IPS-15b (cell line): Measurements from ENCODE around the gene PCNX4.
A peak's percentile ranks its signal among the peaks of the same experiment; 100 is the strongest.
"Not testable (repeated sequence)": the region's sequence is repeated elsewhere in the genome, so short reads cannot be mapped to it uniquely, and the experiment has no call there.

ENCODE experiments used
- H3K27me3 ChIP-seq: one replicate; pipeline ENCODE4 v1.6.1; 2013; ENCODE audit warnings: low read length; ENCODE audit not compliant: control insufficient read depth, insufficient read depth
- H3K36me3 ChIP-seq: one replicate; pipeline ENCODE4 v1.6.1; 2013; ENCODE audit warnings: low read length; ENCODE audit not compliant: control insufficient read depth, insufficient read depth
- H3K4me1 ChIP-seq: one replicate; pipeline ENCODE4 v1.6.1; 2013; ENCODE audit warnings: mild to moderate bottlenecking, low read length; ENCODE audit not compliant: control insufficient read depth, insufficient read depth
- H3K4me3 ChIP-seq: one replicate; pipeline ENCODE4 v1.5.1; 2013; ENCODE audit warnings: low read depth, low read length
- H3K9ac ChIP-seq: one replicate; pipeline ENCODE4 v1.6.1; 2013; ENCODE audit warnings: low read depth, mild to moderate bottlenecking, low read length
- H3K9me3 ChIP-seq: one replicate; pipeline ENCODE4 v1.6.1; 2013; ENCODE audit warnings: mild to moderate bottlenecking, low read length; ENCODE audit not compliant: control insufficient read depth, insufficient read depth

PCNX4 gene

GRCh38 chr14:60090864-60091519 lies 731 bp upstream of the PCNX4 start:
- Histone ChIP-seq H3K9ac (peak overlapping the region; percentile 76), H3K4me1 (peaks cover 17% of the 10 kb centered on the region), H3K27me3 (no peaks in the 10 kb centered on the region), H3K4me3 (peak overlapping the region; percentile 92), H3K9me3 (no peaks in the 10 kb centered on the region), H3K36me3 (no peaks in the 10 kb centered on the region)

- no peaks in the 10 kb centered on the region for H3K27me3 ChIP-seq
- H3K36me3 ChIP-seq, result peaks cover 2% of the 10 kb centered on the region
- peaks cover 17% of the 10 kb centered on the region for H3K4me1 ChIP-seq
- H3K4me3 ChIP-seq, result peak overlapping the region; percentile 92
- H3K9ac ChIP-seq, result peak overlapping the region; percentile 76
- no peaks in the 10 kb centered on the region for H3K9me3 ChIP-seq
These were observed 800 bp downstream of the PCNX4 start for GRCh38 chr14:60092526-60092920.

- H3K4me3 ChIP-seq, result peak overlapping the region; percentile 92
- peaks cover 2% of the 10 kb centered on the region for H3K36me3 ChIP-seq
- no peaks in the 10 kb centered on the region for H3K9me3 ChIP-seq
- H3K4me1 ChIP-seq, result peaks cover 17% of the 10 kb centered on the region
- H3K27me3 ChIP-seq, result no peaks in the 10 kb centered on the region
- peak overlapping the region; percentile 76 for H3K9ac ChIP-seq
These were observed 1.4 kb downstream of the PCNX4 start for GRCh38 chr14:60093080-60093479.

GRCh38 chr14:60093606-60094005 lies 1.9 kb downstream of the PCNX4 start:
- no peaks in the 10 kb centered on the region for H3K27me3 ChIP-seq
- H3K9ac ChIP-seq, result no peak overlapping the region
- H3K4me3 ChIP-seq, result peak overlapping the region; percentile 92

GRCh38 chr14:60094306-60094897 lies 2.7 kb downstream of the PCNX4 start:
- no peaks in the 10 kb centered on the region for H3K9me3 ChIP-seq
- H3K4me1 ChIP-seq, result peaks cover 17% of the 10 kb centered on the region
- H3K36me3 ChIP-seq, result peaks cover 2% of the 10 kb centered on the region
- no peak overlapping the region for H3K9ac ChIP-seq
- H3K4me3 ChIP-seq, result peak overlapping the region; percentile 11
- no peaks in the 10 kb centered on the region for H3K27me3 ChIP-seq

More at GRCh38 chr14:60093606-60094005, 1.9 kb downstream of the PCNX4 start:
- H3K9me3 ChIP-seq, result no peaks in the 10 kb centered on the region
- H3K4me1 ChIP-seq, result peaks cover 17% of the 10 kb centered on the region
- H3K36me3 ChIP-seq, result peaks cover 2% of the 10 kb centered on the region

- H3K36me3 ChIP-seq, result peaks cover 2% of the 10 kb centered on the region
- H3K9ac ChIP-seq, result no peak overlapping the region
- no peaks in the 10 kb centered on the region for H3K9me3 ChIP-seq
- H3K27me3 ChIP-seq, result no peaks in the 10 kb centered on the region
- H3K4me3 ChIP-seq, result no peak overlapping the region
- peaks cover 17% of the 10 kb centered on the region for H3K4me1 ChIP-seq
These were observed 3.5 kb downstream of the PCNX4 start for GRCh38 chr14:60095231-60095630.

- Histone ChIP-seq H3K4me1 (peaks cover 17% of the 10 kb centered on the region), H3K4me3 (no peak overlapping the region), H3K27me3 (no peaks in the 10 kb centered on the region), H3K36me3 (peaks cover 2% of the 10 kb centered on the region), H3K9me3 (no peaks in the 10 kb centered on the region), H3K9ac (no peak overlapping the region)
These were observed 4.2 kb downstream of the PCNX4 start for GRCh38 chr14:60095781-60096450.

- H3K4me1 ChIP-seq, result peaks cover 17% of the 10 kb centered on the region
These were observed 6.3 kb downstream of the PCNX4 start for GRCh38 chr14:60097974-60098373.

GRCh38 chr14:60099855-60100254 lies 8.1 kb downstream of the PCNX4 start:
- not testable (repeated sequence) for H3K9me3 ChIP-seq, H3K27me3 ChIP-seq, H3K4me3 ChIP-seq, H3K36me3 ChIP-seq, H3K9ac ChIP-seq
- peaks cover 11% of the 10 kb centered on the region for H3K4me1 ChIP-seq

More at GRCh38 chr14:60097974-60098373, 6.3 kb downstream of the PCNX4 start:
- Histone ChIP-seq H3K36me3 (peaks cover 2% of the 10 kb centered on the region), H3K4me3 (no peak overlapping the region), H3K27me3 (no peaks in the 10 kb centered on the region), H3K9ac (no peak overlapping the region), H3K9me3 (no peaks in the 10 kb centered on the region)

GRCh38 chr14:60101786-60102185 lies 10.1 kb downstream of the PCNX4 start:
- peaks cover 2% of the 10 kb centered on the region for H3K36me3 ChIP-seq
- no peak overlapping the region for H3K4me3 ChIP-seq
- peaks cover 5% of the 10 kb centered on the region for H3K4me1 ChIP-seq
- no peak overlapping the region for H3K9ac ChIP-seq
- no peaks in the 10 kb centered on the region for H3K27me3 ChIP-seq
- H3K9me3 ChIP-seq, result no peaks in the 10 kb centered on the region

- H3K9me3 ChIP-seq, result no peaks in the 10 kb centered on the region
- no peaks in the 10 kb centered on the region for H3K27me3 ChIP-seq
- peaks cover 5% of the 10 kb centered on the region for H3K4me1 ChIP-seq
- H3K4me3 ChIP-seq, result no peak overlapping the region
- H3K36me3 ChIP-seq, result peaks cover 1% of the 10 kb centered on the region
- no peak overlapping the region for H3K9ac ChIP-seq
These were observed 10.7 kb downstream of the PCNX4 start for GRCh38 chr14:60102389-60102788.

GRCh38 chr14:60106339-60106738 lies 14.6 kb downstream of the PCNX4 start:
- Histone ChIP-seq H3K27me3 (no peaks in the 10 kb centered on the region), H3K4me3 (no peak overlapping the region), H3K9ac (no peak overlapping the region), H3K36me3 (no peaks in the 10 kb centered on the region), H3K9me3 (no peaks in the 10 kb centered on the region), H3K4me1 (peaks cover 5% of the 10 kb centered on the region)
